ENCODE measurements around the gene SLC9A2. TPM values are rescaled to one million over a fixed set of nuclear protein-coding genes. Genes with fewer than 3 reads are reported as not detected.

The SLC9A2 gene
- total and polyA plus RNA-seq, 2 donors (not counting 1 experiment from before 2014, with no cell fraction given): not detected

- no peaks in the 10 kb centered on the region for H3K9me3 ChIP-seq (ENCODE audit: control insufficient read depth, insufficient read depth, low read depth, low read length)
- no peaks in the 10 kb centered on the region for H4K20me1 ChIP-seq (ENCODE audit: control insufficient read depth, extremely low read depth, insufficient read depth, low read length)
- no peak overlapping the region for H3K4me3 ChIP-seq (replicated peaks in 1 of 4; ENCODE audit: control extremely low read depth in 1 of 4, insufficient read depth in 1 of 4, low read depth in 3 of 4, low read length in 4 of 4)
- no peaks in the 10 kb centered on the region for H3K36me3 ChIP-seq (ENCODE audit: control insufficient read depth, insufficient read depth, low read length)
- H3K4me2 ChIP-seq (ENCODE audit: extremely low read depth, insufficient read depth, low read length): no peak overlapping the region
- H3K9ac ChIP-seq (ENCODE audit: insufficient read depth, low read length): no peak overlapping the region
- no peaks in the 10 kb centered on the region for H3K79me2 ChIP-seq (ENCODE audit: control insufficient read depth, insufficient read depth, low read length)
- no peaks in the 10 kb centered on the region for H3K4me1 ChIP-seq (ENCODE audit: control insufficient read depth, extremely low read depth, insufficient read depth, low read length)
- no peaks in the 10 kb centered on the region for H3K27me3 ChIP-seq (ENCODE audit: control insufficient read depth, insufficient read depth, low read length)
- no peak overlapping the region for H2AFZ ChIP-seq (ENCODE audit: low read length)
- no peak for DNase-seq (ENCODE audit: low read depth in 2 of 2)
- no peak overlapping the region for H3K27ac ChIP-seq (ENCODE audit: insufficient read depth, low read length)
- TF ChIP-seq EZH2 (IDR thresholded peaks at IDR 0.05; ENCODE audit: low read length, missing control alignments) (no peak), CTCF (conservative IDR thresholded peaks at IDR 0.05 in 1 of 2, IDR thresholded peaks at IDR 0.05 in 1 of 2; ENCODE audit: low read depth in 1 of 2, low read length in 2 of 2) (no peak)
Measured at GRCh38 chr2:102652126-102652525, 32.8 kb downstream of the SLC9A2 start.

GRCh38 chr2:102657770-102658169, 38.4 kb downstream of the SLC9A2 start:
- H3K27me3 ChIP-seq (ENCODE audit: control insufficient read depth, insufficient read depth, low read length): no peaks in the 10 kb centered on the region
- H3K36me3 ChIP-seq (ENCODE audit: control insufficient read depth, insufficient read depth, low read length): no peaks in the 10 kb centered on the region
- TF ChIP-seq CTCF (conservative IDR thresholded peaks at IDR 0.05 in 1 of 2, IDR thresholded peaks at IDR 0.05 in 1 of 2; ENCODE audit: low read depth in 1 of 2, low read length in 2 of 2) (no peak), EZH2 (IDR thresholded peaks at IDR 0.05; ENCODE audit: low read length, missing control alignments) (no peak)
- no peaks in the 10 kb centered on the region for H3K4me1 ChIP-seq (ENCODE audit: control insufficient read depth, extremely low read depth, insufficient read depth, low read length)
- no peaks in the 10 kb centered on the region for H3K79me2 ChIP-seq (ENCODE audit: control insufficient read depth, insufficient read depth, low read length)
- H3K4me3 ChIP-seq (replicated peaks in 1 of 4; ENCODE audit: control extremely low read depth in 1 of 4, insufficient read depth in 1 of 4, low read depth in 3 of 4, low read length in 4 of 4): no peak overlapping the region
- no peaks in the 10 kb centered on the region for H4K20me1 ChIP-seq (ENCODE audit: control insufficient read depth, extremely low read depth, insufficient read depth, low read length)
- H3K4me2 ChIP-seq (ENCODE audit: extremely low read depth, insufficient read depth, low read length): no peak overlapping the region
- no peak overlapping the region for H3K9ac ChIP-seq (ENCODE audit: insufficient read depth, low read length)
- no peaks in the 10 kb centered on the region for H3K9me3 ChIP-seq (ENCODE audit: control insufficient read depth, insufficient read depth, low read depth, low read length)
- H3K27ac ChIP-seq (ENCODE audit: insufficient read depth, low read length): no peak overlapping the region
- H2AFZ ChIP-seq (ENCODE audit: low read length): no peak overlapping the region
- no peak for DNase-seq (ENCODE audit: low read depth in 2 of 2)

- DNase-seq (ENCODE audit: low read depth in 2 of 2): no peak
- Histone ChIP-seq H3K4me3 (replicated peaks in 1 of 4; ENCODE audit: control extremely low read depth in 1 of 4, insufficient read depth in 1 of 4, low read depth in 3 of 4, low read length in 4 of 4) (no peak overlapping the region), H3K4me1 (ENCODE audit: control insufficient read depth, extremely low read depth, insufficient read depth, low read length) (no peaks in the 10 kb centered on the region)
Measured at GRCh38 chr2:102660070-102660469, 40.7 kb downstream of the SLC9A2 start.

More at GRCh38 chr2:102660070-102660469, 40.7 kb downstream of the SLC9A2 start:
- Histone ChIP-seq H3K27ac (ENCODE audit: insufficient read depth, low read length) (no peak overlapping the region), H3K79me2 (ENCODE audit: control insufficient read depth, insufficient read depth, low read length) (no peaks in the 10 kb centered on the region), H3K27me3 (ENCODE audit: control insufficient read depth, insufficient read depth, low read length) (no peaks in the 10 kb centered on the region), H4K20me1 (ENCODE audit: control insufficient read depth, extremely low read depth, insufficient read depth, low read length) (no peaks in the 10 kb centered on the region), H3K9ac (ENCODE audit: insufficient read depth, low read length) (no peak overlapping the region), H3K4me2 (ENCODE audit: extremely low read depth, insufficient read depth, low read length) (no peak overlapping the region), H3K36me3 (ENCODE audit: control insufficient read depth, insufficient read depth, low read length) (no peaks in the 10 kb centered on the region), H2AFZ (ENCODE audit: low read length) (no peak overlapping the region), H3K9me3 (ENCODE audit: control insufficient read depth, insufficient read depth, low read depth, low read length) (no peaks in the 10 kb centered on the region)
- TF ChIP-seq EZH2 (IDR thresholded peaks at IDR 0.05; ENCODE audit: low read length, missing control alignments): no peak
- no peak for TF ChIP-seq CTCF (conservative IDR thresholded peaks at IDR 0.05 in 1 of 2, IDR thresholded peaks at IDR 0.05 in 1 of 2; ENCODE audit: low read depth in 1 of 2, low read length in 2 of 2)
